Endothelial cell of umbilical vein (primary cell): ENCODE results near the gene NANOGP8. TPM values are rescaled to one million over a fixed set of nuclear protein-coding genes. Genes with fewer than 3 reads are reported as not detected.

ENCODE experiments used
- BruUV-seq: library from RNA; stranded (reverse); fragments of 400-500 nt; replicated peaks from 2 replicates; lab custom pipeline; 2021; lab: Mats Ljungman, UMichigan
- CTCF ChIA-PET: fragments of 300-600, 350-600 bp; sonication (Branson Sonifier 250); formaldehyde crosslinking; loops from one replicate; lab custom pipeline; 2021; ENCODE audit warnings: antibody characterized with exemption, inconsistent platforms; lab: Charles Lee
- POLR2A ChIA-PET: fragments of 300-600, 350-600 bp; sonication (Branson Sonifier 250); formaldehyde crosslinking; loops from one replicate; lab custom pipeline; 2021; ENCODE audit warnings: antibody characterized with exemption, inconsistent platforms; lab: Charles Lee
- DNase-seq: peaks from one replicate; pipeline ENCODE4 v3.0.0-alpha.2; 2011; ENCODE audit warnings: low read depth, low spot score
- FAIRE-seq: peaks from 2 replicates; lab custom pipeline; 2011; peaks lifted over from hg19 to GRCh38; lab: Jason Lieb, UNC
- H2AFZ ChIP-seq: 2 replicates; pipeline ENCODE4 v1.6.0; 2012; ENCODE audit warnings: low read depth, low read length, control low read depth, inconsistent platforms
- H3K27ac ChIP-seq: 2 replicates; pipeline ENCODE4 v1.5.1; 2011; ENCODE audit warnings: low read depth, mild to moderate bottlenecking, control low read depth, low read length, moderate library complexity; ENCODE audit not compliant: insufficient read depth
- H3K27me3 ChIP-seq, 2 experiments: 2 replicates each; pipeline versions ENCODE4 v1.6.0 to v1.6.1; 2011; ENCODE audit warnings: low read length in 2 of 2, mixed read lengths in 1 of 2; ENCODE audit not compliant: control insufficient read depth in 2 of 2, insufficient read depth in 2 of 2
- H3K36me3 ChIP-seq, 2 experiments: 2 replicates in 1 of 2; 3 replicates in 1 of 2; pipeline ENCODE4 v1.5.1; 2011; ENCODE audit warnings: low read length in 2 of 2, mild to moderate bottlenecking in 1 of 2, moderate library complexity in 1 of 2; ENCODE audit not compliant: control insufficient read depth in 2 of 2, insufficient read depth in 2 of 2; ENCODE audit errors: extremely low read depth in 1 of 2
- H3K4me1 ChIP-seq: 3 replicates; pipeline ENCODE4 v1.5.1; 2011; ENCODE audit warnings: mild to moderate bottlenecking, low read length; ENCODE audit not compliant: control insufficient read depth, insufficient read depth; ENCODE audit errors: extremely low read depth
- H3K4me2 ChIP-seq: 2 replicates; pipeline ENCODE4 v1.6.1; 2011; ENCODE audit warnings: low read length, control low read depth, mixed read lengths; ENCODE audit not compliant: insufficient read depth
- H3K4me3 ChIP-seq, 3 experiments: fragments of 200-600 bp in 1 of 3; sonication (generic), shearing (Covaris generic) in 1 of 3; replicated peaks in 1 of 3; 2 replicates each; pipeline ENCODE4 v1.5.1; 2011 to 2016; ENCODE audit warnings: control low read depth in 3 of 3, low read length in 3 of 3, mild to moderate bottlenecking in 2 of 3, inconsistent platforms in 1 of 3, low read depth in 1 of 3, moderate library complexity in 1 of 3; ENCODE audit not compliant: insufficient read depth in 1 of 3
- H3K79me2 ChIP-seq: 2 replicates; pipeline ENCODE4 v1.6.0; 2012; ENCODE audit warnings: low read length, inconsistent platforms; ENCODE audit not compliant: control insufficient read depth, insufficient read depth
- H3K9ac ChIP-seq: replicated peaks from 2 replicates; pipeline ENCODE3; 2011; ENCODE audit warnings: low read length, control low read depth; ENCODE audit not compliant: insufficient read depth; ENCODE audit errors: extremely low read depth
- H3K9me1 ChIP-seq: replicated peaks from 3 replicates; pipeline ENCODE4 v1.6.0; 2011; ENCODE audit warnings: mild to moderate bottlenecking, low read length; ENCODE audit not compliant: control insufficient read depth, insufficient read depth; ENCODE audit errors: extremely low read depth
- H3K9me3 ChIP-seq: replicated peaks from 2 replicates; pipeline ENCODE4 v1.5.1; 2012; ENCODE audit warnings: low read length, inconsistent platforms; ENCODE audit not compliant: control insufficient read depth, insufficient read depth
- H4K20me1 ChIP-seq: replicated peaks from 2 replicates; pipeline ENCODE3; 2011; ENCODE audit warnings: mild to moderate bottlenecking, low read length; ENCODE audit not compliant: control insufficient read depth, insufficient read depth; ENCODE audit errors: extremely low read depth
- CTCF ChIP-seq, 2 donors: IDR thresholded peaks; 1 replicate in 1 of 2; 2 replicates in 1 of 2; pipeline ENCODE4 v1.5.1; 2011; ENCODE audit warnings: low read length in 2 of 2, mild to moderate bottlenecking in 2 of 2, moderate library complexity in 2 of 2, control low read depth in 1 of 2, inconsistent platforms in 1 of 2, low read depth in 1 of 2; ENCODE audit not compliant: insufficient read depth in 1 of 2; ENCODE audit errors: extremely low read depth in 1 of 2
- EZH2 ChIP-seq: IDR thresholded peaks from 2 replicates; pipeline ENCODE4 v1.6.1; 2012; ENCODE audit warnings: borderline replicate concordance, low read depth, mild to moderate bottlenecking, moderate library complexity, low read length, inconsistent platforms; ENCODE audit not compliant: severe bottlenecking
- FOS ChIP-seq: IDR thresholded peaks from 2 replicates; pipeline ENCODE4 v1.6.1; 2011; ENCODE audit warnings: mild to moderate bottlenecking, low read length, moderate library complexity, borderline replicate concordance; ENCODE audit not compliant: insufficient read depth
- GATA2 ChIP-seq: IDR thresholded peaks from 2 replicates; pipeline ENCODE4 v1.7.0; 2011; ENCODE audit warnings: low read depth, mild to moderate bottlenecking, moderate library complexity, mixed read lengths, low read length; ENCODE audit not compliant: insufficient read length, insufficient read depth
- JUN ChIP-seq: IDR thresholded peaks from 2 replicates; pipeline ENCODE4 v1.6.1; 2011; ENCODE audit warnings: borderline replicate concordance, low read depth; ENCODE audit not compliant: insufficient read length, insufficient read depth
- MAX ChIP-seq: IDR thresholded peaks from 2 replicates; pipeline ENCODE4 v1.6.1; 2011; ENCODE audit not compliant: insufficient read depth, insufficient read length
- MYC ChIP-seq: IDR thresholded peaks from one replicate; pipeline ENCODE4 v1.6.1; 2011; ENCODE audit warnings: mild to moderate bottlenecking, low read depth, low read length
- POLR2A ChIP-seq: IDR thresholded peaks from 2 replicates; pipeline ENCODE4 v1.6.1; 2012; ENCODE audit warnings: low read depth, mild to moderate bottlenecking, control low read depth, low read length
- POLR2AphosphoS5 ChIP-seq: IDR thresholded peaks from 2 replicates; pipeline ENCODE4 v1.6.1; 2012; ENCODE audit warnings: low read depth, mild to moderate bottlenecking, control low read depth, low read length, moderate library complexity; ENCODE audit not compliant: insufficient read depth
- dilution Hi-C: fragments of 300-500 bp; cut with MboI; formaldehyde crosslinking; loops from one replicate; pipeline ENCODE4 v1.15.0; 2019; ENCODE audit warnings: low sequenced_read_pairs; ENCODE audit not compliant: extremely low pct_ligation_motif_present
- intact Hi-C: fragments of 100-400 bp; cut with micrococcal nuclease; formaldehyde crosslinking; loops from one replicate; pipeline ENCODE4 v1.10.0; 2022
- polyA plus RNA-seq, 4 experiments: library from polyadenylated mRNA; depleted of rRNA in 3 of 4; stranded (reverse) in 3 of 4; unstranded in 1 of 4; fragments of >200 nt; gene quantifications; 2 replicates each; pipeline versions ENCODE4 v1.2.1 to v1.2.3, GENCODE V29; 2011 to 2012; ENCODE audit warnings: missing spikeins in 1 of 4
- total RNA-seq: library from RNA; stranded (reverse); gene quantifications from 2 replicates; pipeline ENCODE4 v1.2.3, GENCODE V29; 2021

NANOGP8 gene
- total and polyA plus RNA-seq, 2 donors (not counting 3 experiments of a cell fraction or from before 2014, with no cell fraction given), result not detected

- dilution Hi-C loops, result no loop called here
- no peaks in the 10 kb centered on the region for H3K36me3 ChIP-seq
- H2AFZ ChIP-seq, result no peak overlapping the region
- H3K27me3 ChIP-seq, result no peaks in the 10 kb centered on the region
- no peaks in the 10 kb centered on the region for H4K20me1 ChIP-seq
- intact Hi-C loops, result no loop called here
- no peaks in the 10 kb centered on the region for H3K9me3 ChIP-seq
- no peak for FAIRE-seq
- no peak overlapping the region for H3K9ac ChIP-seq
- H3K4me1 ChIP-seq, result no peaks in the 10 kb centered on the region
- H3K4me3 ChIP-seq, result no peak overlapping the region
- H3K4me2 ChIP-seq, result no peak overlapping the region
- POLR2A ChIA-PET, result no interaction called here
- no peaks in the 10 kb centered on the region for H3K9me1 ChIP-seq
- no peaks in the 10 kb centered on the region for H3K79me2 ChIP-seq
- no TSS peak for BruUV-seq
- CTCF ChIA-PET, result interaction anchor here (1.2 kb wide), 1 partner anchor 386 kb away, joined by 3 read pairs; no protein-coding TSS in a partner anchor
- no peak for DNase-seq
- H3K27ac ChIP-seq, result no peak overlapping the region
- no peak for TF ChIP-seq JUN
- no peak for TF ChIP-seq MYC
- no peak for TF ChIP-seq CTCF (IDR thresholded peaks at IDR 0.05; ENCODE audit: extremely low read depth in 1 of 2, insufficient read depth in 1 of 2, low read depth in 1 of 2, low read length in 2 of 2)
- no peak for TF ChIP-seq POLR2AphosphoS5
- TF ChIP-seq MAX, result no peak
- no peak for TF ChIP-seq EZH2
- no peak for TF ChIP-seq POLR2A
- no peak for TF ChIP-seq GATA2
- TF ChIP-seq FOS, result no peak
These were observed 26.5 kb downstream of the NANOGP8 start for GRCh38 chr15:35058534-35059054.
